ENCODE results near the gene ZKSCAN5. TPM values are rescaled to one million over a fixed set of nuclear protein-coding genes. Genes with fewer than 3 reads are reported as not detected.

ZKSCAN5 gene
- total RNA-seq, 1 experiment from 2014 or later = 13.3 TPM

DNA sequence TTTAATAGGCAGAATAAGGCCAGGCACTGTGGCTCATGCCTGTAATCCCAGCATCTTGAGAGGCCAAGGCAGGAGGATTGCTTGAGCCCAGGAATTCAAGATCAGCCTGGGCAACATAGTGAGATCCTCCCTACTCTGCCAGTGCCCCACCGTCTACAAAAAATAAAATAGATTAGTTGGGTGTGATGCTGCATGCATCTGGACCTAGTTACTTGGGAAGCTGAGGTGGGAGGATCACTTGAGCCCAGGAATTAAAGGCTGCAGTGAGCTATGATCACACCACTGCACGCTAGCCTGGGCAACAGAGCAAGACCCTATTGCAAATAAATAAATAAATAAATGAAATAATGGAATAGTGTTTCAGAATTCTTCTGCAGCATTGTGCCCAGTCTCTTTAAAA lies 31.2 kb downstream of the ZKSCAN5 start:
- no TSS peak for BruUV-seq (replicated peaks)
- H3K9me3 Mint-ChIP-seq (ENCODE audit: unreplicated experiment) = peaks cover 26% of the 10 kb centered on the region
- H3K27me3 ChIP-seq (replicated peaks; ENCODE audit: control insufficient read depth, insufficient read depth, low read length) = no peaks in the 10 kb centered on the region
- intact Hi-C loops (cut with micrococcal nuclease; ENCODE audit: unreplicated experiment) = no loop called here
- ChIA-PET POLR2A (no interaction called here), CTCF (no interaction called here)
- H3K4me3 Mint-ChIP-seq (ENCODE audit: unreplicated experiment) = no peak overlapping the region
- no peak overlapping the region for H3K27ac Mint-ChIP-seq (ENCODE audit: unreplicated experiment)
- no peak for TF ChIP-seq CTCF (IDR thresholded peaks at IDR 0.05; ENCODE audit: insufficient read depth in 1 of 2, low read depth in 1 of 2, low read length in 1 of 2, severe bottlenecking in 1 of 2, unreplicated experiment in 1 of 2)
- H3K9me3 ChIP-seq = peaks cover 23% of the 10 kb centered on the region
- no peaks in the 10 kb centered on the region for H3K4me1 ChIP-seq
- no peak for DNase-seq
- no peaks in the 10 kb centered on the region for H3K4me1 Mint-ChIP-seq (ENCODE audit: low read depth, unreplicated experiment)
- peaks cover 34% of the 10 kb centered on the region for H3K36me3 Mint-ChIP-seq (ENCODE audit: insufficient read depth, unreplicated experiment)
- H3K36me3 ChIP-seq (ENCODE audit: control insufficient read depth, insufficient read depth, low read length) = peaks cover 4% of the 10 kb centered on the region
- H3K27me3 Mint-ChIP-seq (ENCODE audit: insufficient read depth, unreplicated experiment) = no peaks in the 10 kb centered on the region
- H3K4me3 ChIP-seq (ENCODE audit: low read depth, low read length) = no peak overlapping the region

- no peak for DNase-seq
- ChIA-PET POLR2A (no interaction called here), CTCF (no interaction called here)
- no peaks in the 10 kb centered on the region for H3K4me1 Mint-ChIP-seq (ENCODE audit: low read depth, unreplicated experiment)
- H3K9me3 Mint-ChIP-seq (ENCODE audit: unreplicated experiment) = peaks cover 18% of the 10 kb centered on the region
- Histone ChIP-seq H3K9me3 (peaks cover 7% of the 10 kb centered on the region), H3K27me3 (replicated peaks; ENCODE audit: control insufficient read depth, insufficient read depth, low read length) (no peaks in the 10 kb centered on the region), H3K4me1 (no peaks in the 10 kb centered on the region), H3K4me3 (ENCODE audit: low read depth, low read length) (no peak overlapping the region), H3K36me3 (ENCODE audit: control insufficient read depth, insufficient read depth, low read length) (no peaks in the 10 kb centered on the region)
- no TSS peak for BruUV-seq (replicated peaks)
- no peak overlapping the region for H3K27ac Mint-ChIP-seq (ENCODE audit: unreplicated experiment)
- H3K4me3 Mint-ChIP-seq (ENCODE audit: unreplicated experiment) = no peak overlapping the region
- TF ChIP-seq CTCF (IDR thresholded peaks at IDR 0.05; ENCODE audit: insufficient read depth in 1 of 2, low read depth in 1 of 2, low read length in 1 of 2, severe bottlenecking in 1 of 2, unreplicated experiment in 1 of 2) = no peak
- intact Hi-C loops (cut with micrococcal nuclease; ENCODE audit: unreplicated experiment) = no loop called here
- H3K36me3 Mint-ChIP-seq (ENCODE audit: insufficient read depth, unreplicated experiment) = peaks cover 6% of the 10 kb centered on the region
- H3K27me3 Mint-ChIP-seq (ENCODE audit: insufficient read depth, unreplicated experiment) = no peaks in the 10 kb centered on the region
These were observed 34.9 kb downstream of the ZKSCAN5 start for GRCh38 chr7:99539213-99539811.

DNA sequence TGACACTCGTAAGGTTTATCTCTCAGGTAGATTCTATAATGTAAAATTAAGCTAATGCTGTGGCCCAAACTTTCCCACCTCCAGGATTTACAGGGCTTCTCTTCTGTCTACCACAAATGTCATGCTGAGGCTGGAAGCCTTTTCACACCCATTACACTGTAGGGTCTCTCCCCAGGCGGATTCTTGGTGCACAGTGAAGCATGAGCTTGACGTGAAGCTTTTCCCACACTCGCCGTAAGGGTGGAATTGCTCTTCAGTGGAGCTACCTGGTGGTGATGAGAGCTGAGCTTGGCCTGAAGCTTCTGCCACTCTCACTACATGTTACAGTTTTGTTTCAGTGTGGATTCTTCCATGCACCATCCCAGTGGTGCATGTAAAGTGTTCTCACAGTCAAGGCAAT lies 36.1 kb downstream of the ZKSCAN5 start:
- H3K9me3 ChIP-seq = peaks cover 7% of the 10 kb centered on the region
- Mint-ChIP-seq H3K4me3 (ENCODE audit: unreplicated experiment) (no peak overlapping the region), H3K27ac (ENCODE audit: unreplicated experiment) (no peak overlapping the region), H3K27me3 (ENCODE audit: insufficient read depth, unreplicated experiment) (no peaks in the 10 kb centered on the region), H3K4me1 (ENCODE audit: low read depth, unreplicated experiment) (no peaks in the 10 kb centered on the region), H3K9me3 (ENCODE audit: unreplicated experiment) (peaks cover 18% of the 10 kb centered on the region), H3K36me3 (ENCODE audit: insufficient read depth, unreplicated experiment) (peaks cover 6% of the 10 kb centered on the region)
- intact Hi-C loops (cut with micrococcal nuclease; ENCODE audit: unreplicated experiment) = no loop called here
- no peak for TF ChIP-seq CTCF (IDR thresholded peaks at IDR 0.05; ENCODE audit: insufficient read depth in 1 of 2, low read depth in 1 of 2, low read length in 1 of 2, severe bottlenecking in 1 of 2, unreplicated experiment in 1 of 2)
- no peak for DNase-seq
- H3K27me3 ChIP-seq (replicated peaks; ENCODE audit: control insufficient read depth, insufficient read depth, low read length) = no peaks in the 10 kb centered on the region
- no peak overlapping the region for H3K4me3 ChIP-seq (ENCODE audit: low read depth, low read length)
- CTCF ChIA-PET = interaction anchor here (0.6 kb wide), 1 partner anchor 15 kb away, joined by 3 read pairs; no protein-coding TSS in a partner anchor
- no peaks in the 10 kb centered on the region for H3K36me3 ChIP-seq (ENCODE audit: control insufficient read depth, insufficient read depth, low read length)
- no peaks in the 10 kb centered on the region for H3K4me1 ChIP-seq
- BruUV-seq (replicated peaks) = no TSS peak
- POLR2A ChIA-PET = no interaction called here

Data from Caco-2 (cell line).